Astrocyte of the cerebellum (primary cell): ENCODE measurements around the gene NELFB.

Experiments used
- DNase-seq: peaks from one replicate; pipeline ENCODE4 v3.0.0-alpha.2; 2011; ENCODE audit warnings: low read depth
- H3K4me3 ChIP-seq: 2 replicates; pipeline ENCODE4 v1.5.1; 2011; ENCODE audit warnings: mild to moderate bottlenecking, low read depth, low read length, moderate library complexity
- CTCF ChIP-seq: IDR thresholded peaks from 2 replicates; pipeline ENCODE4 v1.5.1; 2012; ENCODE audit warnings: low read length, low read depth, moderate library complexity, mild to moderate bottlenecking; ENCODE audit errors: missing control alignments
- in situ Hi-C: cut with HindIII; loops from 2 replicates; pipeline ENCODE4 v1.10.0; 2017; ENCODE audit warnings: low sequenced_read_pairs

NELFB gene

GRCh38 chr9:137276473-137277328, 21.6 kb downstream of the NELFB start:
- no peak for TF ChIP-seq CTCF
- H3K4me3 ChIP-seq: peak overlapping the region; percentile 62
- in situ Hi-C loops: no loop called here
- DNase-seq: no peak

- in situ Hi-C loops: no loop called here
- peak; percentile 23 for TF ChIP-seq CTCF
- DNase-seq: no peak
- H3K4me3 ChIP-seq: peak within 1 kb of the TSS; percentile 62
Measured at GRCh38 chr9:137277329-137278041, 22.4 kb downstream of the NELFB start, which contains the start of gene TOR4A. Gene TOR4A (plus strand): TSS chr9:137277726. CDS start chr9:137278690, 964 bp downstream.

- peak overlapping the region; percentile 62 for H3K4me3 ChIP-seq
- TF ChIP-seq CTCF: no peak
- in situ Hi-C loops: no loop called here
- DNase-seq: no peak
Measured at GRCh38 chr9:137278061-137278701, 23.1 kb downstream of the NELFB start.

- DNase-seq: no peak
- in situ Hi-C loops: no loop called here
- TF ChIP-seq CTCF: no peak
- H3K4me3 ChIP-seq: peak overlapping the region; percentile 62
Measured at GRCh38 chr9:137278721-137279711, 23.9 kb downstream of the NELFB start.

GRCh38 chr9:137279741-137280473, 24.8 kb downstream of the NELFB start:
- DNase-seq: no peak
- in situ Hi-C loops: no loop called here
- no peak for TF ChIP-seq CTCF
- no peak overlapping the region for H3K4me3 ChIP-seq
